T-helper 17 cell (primary cell): Measurements from ENCODE around the gene WNT3. TPM values are rescaled to one million over a fixed set of nuclear protein-coding genes. Genes with fewer than 3 reads are reported as not detected.

ENCODE experiments used
- ATAC-seq: fragments of 150-1000 bp; cut with Tn5 transposase; 2 replicates; pipeline ENCODE4 v1.10.0; 2021; ENCODE audit warnings: mild to moderate bottlenecking, moderate library complexity
- DNase-seq, 3 donors: peaks; one replicate each; pipeline versions ENCODE4 v3.0.0 to v3.0.0-alpha.2; 2020 to 2021
- H3K9me3 ChIP-seq: one replicate; pipeline ENCODE4 v1.7.0; 2013; ENCODE audit warnings: low read length, mild to moderate bottlenecking; ENCODE audit not compliant: control insufficient read depth, poor library complexity, severe bottlenecking
- H3K27ac Mint-ChIP-seq: one replicate; pipeline ENCODE4 v1.8.0; 2022; ENCODE audit warnings: mild to moderate bottlenecking, moderate library complexity, mixed read lengths
- H3K27me3 Mint-ChIP-seq: one replicate; pipeline ENCODE4 v1.8.0; 2022; ENCODE audit warnings: mixed read lengths
- H3K36me3 Mint-ChIP-seq: one replicate; pipeline ENCODE4 v1.8.0; 2022; ENCODE audit warnings: low read depth, mixed read lengths
- H3K4me1 Mint-ChIP-seq: one replicate; pipeline ENCODE4 v1.8.0; 2022; ENCODE audit warnings: mild to moderate bottlenecking, mixed read lengths
- H3K4me3 Mint-ChIP-seq: one replicate; pipeline ENCODE4 v1.8.0; 2022; ENCODE audit warnings: mild to moderate bottlenecking, moderate library complexity, mixed read lengths
- total RNA-seq, 4 donors: library from RNA in 2 of 4; stranded (reverse) in 2 of 4; gene quantifications; one replicate each; pipeline ENCODE4 v1.2.3 and lab custom pipeline; 2022 to 2026

Gene WNT3
- total RNA-seq, 2 donors from 2014 or later, result not detected

DNA sequence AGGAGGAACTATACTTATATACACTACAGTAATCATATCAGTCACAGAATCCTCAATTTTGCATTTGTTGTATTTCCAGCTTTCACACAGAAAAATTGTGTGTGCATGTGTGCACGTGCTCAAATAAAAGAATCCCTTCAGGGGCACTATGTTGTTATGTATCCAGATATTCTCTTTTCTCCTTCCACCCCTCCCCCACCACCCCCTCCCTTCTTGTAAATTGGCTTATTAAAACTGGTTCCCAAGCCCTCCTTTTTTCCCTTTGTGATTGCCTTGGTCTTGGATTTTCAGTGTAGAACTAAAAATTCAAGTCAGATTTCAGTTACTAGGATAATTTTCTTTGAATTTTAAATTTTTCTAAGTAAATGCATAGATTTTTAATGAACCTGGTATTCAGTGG, 86.3 kb downstream of the WNT3 start:
- DNase-seq (no peak), ATAC-seq (no peak)
- Mint-ChIP-seq H3K27me3 (no peaks in the 10 kb centered on the region), H3K4me3 (no peak overlapping the region), H3K36me3 (peaks cover 5% of the 10 kb centered on the region), H3K4me1 (peaks cover 6% of the 10 kb centered on the region), H3K27ac (no peak overlapping the region)
- H3K9me3 ChIP-seq, result no peaks in the 10 kb centered on the region

DNA sequence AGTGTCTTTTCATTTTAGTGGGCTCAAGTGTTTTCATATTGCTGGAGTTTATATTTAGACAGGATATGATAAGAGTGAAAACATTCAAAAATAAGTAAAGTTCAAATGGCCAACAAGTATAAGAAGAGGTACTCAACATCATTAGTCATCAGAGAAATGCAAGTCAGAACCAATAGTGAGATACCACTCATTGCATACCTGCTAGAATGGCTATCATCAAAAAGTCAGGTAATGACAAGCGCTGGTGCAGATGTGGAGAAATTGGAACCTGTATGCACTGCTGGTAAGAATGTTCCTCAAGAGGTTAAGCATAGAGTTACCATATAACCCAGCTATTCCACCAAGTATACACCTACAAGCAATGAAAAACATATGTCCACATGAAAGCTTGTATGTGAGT, 87.8 kb downstream of the WNT3 start:
- Mint-ChIP-seq H3K36me3 (peaks cover 5% of the 10 kb centered on the region), H3K4me1 (peaks cover 6% of the 10 kb centered on the region), H3K4me3 (no peak overlapping the region), H3K27ac (no peak overlapping the region), H3K27me3 (no peaks in the 10 kb centered on the region)
- DNase-seq, result no peak
- no peak for ATAC-seq
- H3K9me3 ChIP-seq, result no peaks in the 10 kb centered on the region

DNA sequence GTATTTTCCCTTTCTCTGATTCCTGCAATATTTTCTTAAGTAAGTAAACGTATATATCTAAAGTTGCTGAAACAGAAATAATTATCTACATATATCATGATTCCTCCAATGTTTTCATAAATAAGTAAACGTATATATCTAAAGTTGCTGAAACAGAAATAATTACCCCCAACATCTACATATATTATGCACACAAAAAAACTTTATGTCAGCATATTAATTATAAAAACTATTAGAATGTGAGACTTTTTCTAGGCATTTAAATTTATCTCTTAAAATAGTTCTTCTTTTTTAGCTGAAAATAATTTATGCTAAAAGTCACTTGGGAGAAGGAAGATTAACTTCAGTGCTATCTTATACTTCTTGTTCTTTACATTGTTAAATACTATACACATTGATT, 88.5 kb downstream of the WNT3 start:
- H3K9me3 ChIP-seq, result no peaks in the 10 kb centered on the region
- H3K4me3 Mint-ChIP-seq, result no peak overlapping the region
- H3K27ac Mint-ChIP-seq, result no peak overlapping the region
- DNase-seq, result no peak
- no peaks in the 10 kb centered on the region for H3K27me3 Mint-ChIP-seq
- no peak for ATAC-seq
- peaks cover 5% of the 10 kb centered on the region for H3K36me3 Mint-ChIP-seq
- H3K4me1 Mint-ChIP-seq, result peaks cover 6% of the 10 kb centered on the region

DNA sequence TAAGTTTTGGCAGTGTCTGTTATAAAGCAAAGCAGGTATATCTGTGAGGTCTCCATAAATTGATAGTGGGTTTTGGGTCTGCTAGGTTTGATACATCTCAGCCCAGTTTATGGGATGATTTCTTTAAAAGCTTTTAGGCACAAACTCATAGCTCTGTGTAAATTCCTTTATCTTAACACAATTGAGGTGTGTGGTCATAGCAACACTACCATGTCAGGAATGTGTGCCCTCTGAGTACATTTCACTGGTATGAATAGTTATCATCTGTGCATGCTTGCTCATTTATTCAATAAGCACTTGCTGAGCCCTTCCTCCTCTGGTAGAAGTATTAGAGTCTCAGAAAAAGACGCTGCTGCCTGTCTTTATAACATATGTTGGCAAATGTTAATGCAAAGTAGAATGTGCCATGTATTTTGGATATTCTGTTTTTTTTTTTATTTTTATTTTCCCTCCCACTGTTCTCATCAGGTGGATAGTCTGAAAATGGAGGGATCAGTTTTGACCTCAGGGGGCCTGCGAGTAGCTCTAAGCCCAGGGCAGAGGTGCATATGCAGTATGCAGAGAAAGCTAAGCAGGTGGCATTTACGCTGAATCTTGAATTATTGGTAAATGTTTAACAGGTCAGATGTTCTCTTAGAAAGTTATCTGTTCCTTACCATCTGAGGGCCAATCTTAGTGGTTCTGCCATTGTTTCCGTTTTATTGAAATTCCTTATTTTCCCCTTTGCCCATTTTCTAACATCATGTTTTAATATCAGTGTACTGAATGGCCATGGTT, 90.7 kb downstream of the WNT3 start:
- H3K9me3 ChIP-seq, result no peaks in the 10 kb centered on the region
- Mint-ChIP-seq H3K4me1 (peaks cover 7% of the 10 kb centered on the region), H3K27me3 (no peaks in the 10 kb centered on the region), H3K4me3 (no peak overlapping the region), H3K27ac (no peak overlapping the region), H3K36me3 (peaks cover 12% of the 10 kb centered on the region)
- DNase-seq, result no peak
- no peak for ATAC-seq

DNA sequence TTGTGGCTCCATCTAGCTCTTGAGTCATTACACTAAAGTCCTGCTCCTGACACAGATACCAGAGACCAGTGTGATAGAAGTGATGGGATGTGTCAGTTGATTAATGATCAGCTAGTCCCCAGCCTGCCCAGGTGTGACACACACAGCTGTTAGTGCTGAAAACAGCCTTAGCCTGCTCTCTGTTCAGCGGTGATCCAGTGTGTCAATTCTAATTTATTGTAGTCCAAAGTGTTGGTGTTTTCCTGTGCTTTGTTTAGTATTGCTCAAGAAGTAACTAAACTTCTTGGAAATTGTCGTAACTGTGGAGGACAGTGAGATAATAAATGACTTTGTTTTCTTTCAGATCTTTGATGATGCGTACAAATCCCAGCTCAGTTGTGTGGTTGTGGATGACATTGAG, 92.3 kb downstream of the WNT3 start:
- peaks cover 8% of the 10 kb centered on the region for H3K4me1 Mint-ChIP-seq
- no peak overlapping the region for H3K27ac Mint-ChIP-seq
- no peaks in the 10 kb centered on the region for H3K27me3 Mint-ChIP-seq
- ATAC-seq (no peak), DNase-seq (no peak)
- no peak overlapping the region for H3K4me3 Mint-ChIP-seq
- H3K36me3 Mint-ChIP-seq, result peaks cover 13% of the 10 kb centered on the region
- H3K9me3 ChIP-seq, result no peaks in the 10 kb centered on the region

DNA sequence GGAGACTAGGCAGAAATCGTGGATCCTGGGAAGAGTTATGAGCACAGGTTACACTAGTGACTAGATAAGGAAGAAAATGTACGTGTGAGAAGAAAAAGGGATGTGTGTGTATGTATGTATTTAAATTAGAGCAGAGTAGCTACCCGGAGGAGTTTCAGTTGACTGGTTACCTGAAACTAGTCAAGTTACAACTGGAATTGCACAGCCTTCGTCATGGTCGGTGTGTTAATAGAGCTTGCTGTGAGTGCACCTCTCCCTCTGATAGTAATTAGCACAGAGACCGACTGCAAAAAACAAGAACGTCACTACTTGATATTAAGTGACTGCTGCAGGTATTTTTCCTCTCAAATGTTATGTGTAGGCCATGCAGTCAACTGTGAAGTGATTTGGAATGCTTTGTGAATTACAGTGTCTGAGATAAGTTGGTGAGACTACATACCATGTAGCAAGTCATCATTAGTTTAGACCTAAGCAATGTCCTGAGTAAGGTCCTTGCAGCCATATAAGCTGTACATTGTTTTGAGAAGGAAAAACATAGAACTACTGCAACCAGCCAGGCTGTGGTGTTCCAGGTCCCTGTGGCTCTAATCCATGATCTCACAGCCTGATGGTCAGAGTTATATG, 95.7 kb downstream of the WNT3 start:
- no peak for DNase-seq
- ATAC-seq, result no peak
- H3K4me3 Mint-ChIP-seq, result no peak overlapping the region
- no peak overlapping the region for H3K27ac Mint-ChIP-seq
- H3K27me3 Mint-ChIP-seq, result no peaks in the 10 kb centered on the region
- H3K36me3 Mint-ChIP-seq, result peaks cover 11% of the 10 kb centered on the region
- H3K4me1 Mint-ChIP-seq, result peaks cover 8% of the 10 kb centered on the region
- no peaks in the 10 kb centered on the region for H3K9me3 ChIP-seq

DNA sequence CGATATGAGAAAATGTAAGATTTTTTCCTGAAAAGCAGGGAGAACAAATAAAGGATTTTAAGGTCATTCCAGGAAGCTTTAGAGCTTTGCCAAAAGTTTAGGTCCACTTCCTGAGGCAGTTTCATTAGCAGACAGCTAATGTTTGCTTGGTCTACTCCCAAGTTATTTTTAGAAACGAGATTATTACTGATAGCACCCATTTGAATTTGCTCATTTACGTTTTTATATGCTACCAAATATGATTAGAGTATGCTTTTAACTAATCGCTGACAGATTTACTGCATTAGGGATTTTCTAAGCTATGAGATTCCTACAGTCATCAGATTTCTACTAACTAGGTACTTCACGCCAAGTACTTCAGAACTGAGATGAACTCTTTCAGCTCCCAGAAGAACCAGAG, 98.1 kb downstream of the WNT3 start:
- Mint-ChIP-seq H3K36me3 (peaks cover 14% of the 10 kb centered on the region), H3K27ac (no peak overlapping the region), H3K27me3 (no peaks in the 10 kb centered on the region), H3K4me1 (peaks cover 8% of the 10 kb centered on the region), H3K4me3 (no peak overlapping the region)
- H3K9me3 ChIP-seq, result no peaks in the 10 kb centered on the region
- ATAC-seq (no peak), DNase-seq (no peak)

DNA sequence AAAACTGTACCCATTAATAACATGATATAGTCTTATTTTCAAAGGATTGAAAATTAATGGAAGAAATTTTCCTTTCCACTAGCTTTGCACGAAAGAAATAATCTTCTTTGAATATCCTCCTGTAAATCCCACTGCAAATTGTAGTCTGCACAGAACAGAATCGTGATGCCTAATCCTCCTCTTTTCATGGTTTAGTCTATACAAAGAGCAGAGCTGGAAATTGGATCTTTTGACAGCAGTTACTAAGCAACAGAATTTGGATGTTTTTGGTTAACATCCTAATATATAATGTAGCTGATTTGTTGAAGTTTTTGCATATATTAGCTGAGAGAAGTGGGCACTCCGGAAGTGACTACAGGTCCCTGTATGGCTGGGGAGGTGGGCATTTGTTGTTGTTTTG, 98.6 kb downstream of the WNT3 start:
- DNase-seq, result no peak
- ATAC-seq, result no peak
- Mint-ChIP-seq H3K27ac (no peak overlapping the region), H3K4me3 (no peak overlapping the region), H3K27me3 (no peaks in the 10 kb centered on the region), H3K4me1 (peaks cover 8% of the 10 kb centered on the region), H3K36me3 (peaks cover 14% of the 10 kb centered on the region)
- no peaks in the 10 kb centered on the region for H3K9me3 ChIP-seq

DNA sequence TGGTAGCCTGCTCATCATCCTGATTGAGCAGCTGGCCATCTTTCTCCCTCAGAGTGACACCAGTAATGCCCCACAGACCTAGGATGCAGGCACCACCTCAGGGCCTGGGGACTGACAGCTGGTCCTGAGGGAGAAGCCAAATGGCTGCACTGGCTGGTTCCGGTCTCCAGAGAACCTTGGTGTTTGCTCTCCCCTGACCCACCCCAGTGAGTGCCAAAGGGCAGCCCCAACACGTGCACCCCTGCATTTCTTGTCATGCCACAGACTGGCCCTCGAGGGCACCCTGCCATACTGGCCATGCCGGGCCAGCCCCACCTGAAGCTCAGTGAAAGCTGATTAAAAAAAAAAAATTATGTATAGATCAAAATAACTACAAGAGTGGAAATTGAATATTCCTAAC, 100.5 kb downstream of the WNT3 start:
- DNase-seq, result no peak
- H3K36me3 Mint-ChIP-seq, result peaks cover 9% of the 10 kb centered on the region
- H3K27ac Mint-ChIP-seq, result no peak overlapping the region
- ATAC-seq, result no peak
- H3K4me3 Mint-ChIP-seq, result no peak overlapping the region
- no peaks in the 10 kb centered on the region for H3K9me3 ChIP-seq
- H3K27me3 Mint-ChIP-seq, result no peaks in the 10 kb centered on the region
- H3K4me1 Mint-ChIP-seq, result peaks cover 10% of the 10 kb centered on the region

Other genes with a start within 250 kb of the WNT3 start
- gene ARL17A, start 239.0 kb downstream of the WNT3 start, total RNA-seq, result 10 to 100 TPM; 19.6 to 38.3 TPM
- gene NSF, start 228.0 kb downstream of the WNT3 start, total RNA-seq, result 10 to 100 TPM; 21.6 to 22.6 TPM
- not detected for gene WNT9B, start 32.9 kb upstream of the WNT3 start, total RNA-seq
- 10 to 100 TPM; 54.5 to 57.9 TPM for gene GOSR2, start 104.5 kb upstream of the WNT3 start, total RNA-seq
- not detected for gene RPRML, start 160.6 kb upstream of the WNT3 start, total RNA-seq